Esophagus squamous epithelium (tissue), 4 donors: ENCODE results near the gene MIF4GD.

Experiments
- CTCF ChIP-seq, 6 experiments: fragments of 450-650 bp in 4 of 6; fragments of 200-600 bp in 2 of 6; sonication (generic) in 2 of 6; IDR thresholded peaks; one replicate each; pipeline ENCODE4 v1.5.1; 2016 to 2019; ENCODE audit warnings: antibody characterized with exemption in 6 of 6, mild to moderate bottlenecking in 4 of 6, moderate library complexity in 4 of 6
- POLR2A ChIP-seq, 4 donors: fragments of 450-650 bp; IDR thresholded peaks; one replicate each; pipeline ENCODE4 v1.6.1; 2017; ENCODE audit warnings: antibody characterized with exemption in 4 of 4, mild to moderate bottlenecking in 4 of 4, moderate library complexity in 3 of 4

- TF ChIP-seq CTCF (IDR thresholded peaks at IDR 0.05) (no peak), POLR2A (IDR thresholded peaks at IDR 0.05) (no peak)
Measured at GRCh38 chr17:75219815-75220214, 51.2 kb downstream of the MIF4GD start.
